ENCODE results near the gene PIAS1. TPM values are rescaled to one million over a fixed set of nuclear protein-coding genes. Genes with fewer than 3 reads are reported as not detected.

Gene PIAS1
- total RNA-seq, 1 experiment from 2014 or later, result 32.9 TPM

GRCh38 chr15:68228143-68228970, 174.2 kb downstream of the PIAS1 start:
- H3K4me3 Mint-ChIP-seq (ENCODE audit: unreplicated experiment), result peak overlapping the region; percentile 74
- peak overlapping the region; percentile 65 for H3K27ac Mint-ChIP-seq (ENCODE audit: low read depth, unreplicated experiment)
- H3K4me1 Mint-ChIP-seq (ENCODE audit: insufficient read depth, unreplicated experiment), result peaks cover 29% of the 10 kb centered on the region
- no peaks in the 10 kb centered on the region for H3K27me3 Mint-ChIP-seq (ENCODE audit: insufficient read depth, unreplicated experiment)
- BruUV-seq (replicated peaks), result TSS peak; percentile 30
- no peaks in the 10 kb centered on the region for H3K9me3 Mint-ChIP-seq (ENCODE audit: unreplicated experiment)
- CTCF ChIA-PET, result interaction anchor here (0.6 to 1.2 kb wide), 3 partner anchors 18 to 344 kb away, joined by 3 to 4 read pairs (median 3); no protein-coding TSS in a partner anchor
- TF ChIP-seq, protein P1, sequence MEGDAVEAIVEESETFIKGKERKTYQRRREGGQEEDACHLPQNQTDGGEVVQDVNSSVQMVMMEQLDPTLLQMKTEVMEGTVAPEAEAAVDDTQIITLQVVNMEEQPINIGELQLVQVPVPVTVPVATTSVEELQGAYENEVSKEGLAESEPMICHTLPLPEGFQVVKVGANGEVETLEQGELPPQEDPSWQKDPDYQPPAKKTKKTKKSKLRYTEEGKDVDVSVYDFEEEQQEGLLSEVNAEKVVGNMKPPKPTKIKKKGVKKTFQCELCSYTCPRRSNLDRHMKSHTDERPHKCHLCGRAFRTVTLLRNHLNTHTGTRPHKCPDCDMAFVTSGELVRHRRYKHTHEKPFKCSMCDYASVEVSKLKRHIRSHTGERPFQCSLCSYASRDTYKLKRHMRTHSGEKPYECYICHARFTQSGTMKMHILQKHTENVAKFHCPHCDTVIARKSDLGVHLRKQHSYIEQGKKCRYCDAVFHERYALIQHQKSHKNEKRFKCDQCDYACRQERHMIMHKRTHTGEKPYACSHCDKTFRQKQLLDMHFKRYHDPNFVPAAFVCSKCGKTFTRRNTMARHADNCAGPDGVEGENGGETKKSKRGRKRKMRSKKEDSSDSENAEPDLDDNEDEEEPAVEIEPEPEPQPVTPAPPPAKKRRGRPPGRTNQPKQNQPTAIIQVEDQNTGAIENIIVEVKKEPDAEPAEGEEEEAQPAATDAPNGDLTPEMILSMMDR (IDR thresholded peaks at IDR 0.05; ENCODE audit: unreplicated experiment), result no peak
- intact Hi-C loops (cut with micrococcal nuclease), result no loop called here
- POLR2A ChIA-PET, result interaction anchor here (0.6 to 3.6 kb wide), 13 partner anchors 8 to 1180 kb away, joined by 3 to 49 read pairs (median 4); partner anchors contain the start of genes FEM1B and MAP2K5
- H3K36me3 Mint-ChIP-seq (ENCODE audit: insufficient read depth, unreplicated experiment), result peaks cover 5% of the 10 kb centered on the region
- peak; percentile 21 for DNase-seq (ENCODE audit: unreplicated experiment)

GRCh38 chr15:68228971-68229385, 174.9 kb downstream of the PIAS1 start:
- Mint-ChIP-seq H3K27ac (ENCODE audit: low read depth, unreplicated experiment) (peak overlapping the region; percentile 65), H3K4me3 (ENCODE audit: unreplicated experiment) (peak overlapping the region; percentile 74), H3K9me3 (ENCODE audit: unreplicated experiment) (no peaks in the 10 kb centered on the region), H3K4me1 (ENCODE audit: insufficient read depth, unreplicated experiment) (peaks cover 29% of the 10 kb centered on the region), H3K27me3 (ENCODE audit: insufficient read depth, unreplicated experiment) (no peaks in the 10 kb centered on the region), H3K36me3 (ENCODE audit: insufficient read depth, unreplicated experiment) (peaks cover 5% of the 10 kb centered on the region)
- intact Hi-C loops (cut with micrococcal nuclease), result no loop called here
- POLR2A ChIA-PET, result interaction anchor here (0.5 to 3.6 kb wide), 17 partner anchors 9 to 1179 kb away, joined by 3 to 49 read pairs (median 4); partner anchors contain the start of genes FEM1B and MAP2K5
- no TSS peak for BruUV-seq (replicated peaks)
- DNase-seq (ENCODE audit: unreplicated experiment), result no peak
- CTCF ChIA-PET, result interaction anchor here (0.6 to 1.5 kb wide), 4 partner anchors 19 to 345 kb away, joined by 3 to 4 read pairs (median 4); no protein-coding TSS in a partner anchor
- TF ChIP-seq, protein P1 (IDR thresholded peaks at IDR 0.05; ENCODE audit: unreplicated experiment), result no peak

GRCh38 chr15:68229386-68230156, 175.5 kb downstream of the PIAS1 start, which contains the start of gene CLN6:
TSS of gene CLN6 (minus strand) at chr15:68229728. CDS start at chr15:68229584, 144 bp downstream.
- intact Hi-C loops (cut with micrococcal nuclease), result no loop called here
- H3K4me3 Mint-ChIP-seq (ENCODE audit: unreplicated experiment), result peak within 1 kb of the TSS; percentile 74
- no peaks in the 10 kb centered on the region for H3K27me3 Mint-ChIP-seq (ENCODE audit: insufficient read depth, unreplicated experiment)
- peaks cover 5% of the 10 kb centered on the region for H3K36me3 Mint-ChIP-seq (ENCODE audit: insufficient read depth, unreplicated experiment)
- CTCF ChIA-PET, result interaction anchor here (0.8 to 1.5 kb wide), 3 partner anchors 19 to 79 kb away, joined by 3 to 4 read pairs (median 4); no protein-coding TSS in a partner anchor
- BruUV-seq (replicated peaks), result no TSS peak
- POLR2A ChIA-PET, result interaction anchor here (0.5 to 3.6 kb wide), 23 partner anchors 9 to 687 kb away, joined by 3 to 49 read pairs (median 4); partner anchors contain the start of genes FEM1B and MAP2K5
- TF ChIP-seq, protein P1 (IDR thresholded peaks at IDR 0.05; ENCODE audit: unreplicated experiment), result no peak
- peaks cover 28% of the 10 kb centered on the region for H3K4me1 Mint-ChIP-seq (ENCODE audit: insufficient read depth, unreplicated experiment)
- H3K9me3 Mint-ChIP-seq (ENCODE audit: unreplicated experiment), result no peaks in the 10 kb centered on the region
- peak; percentile 78 for DNase-seq (ENCODE audit: unreplicated experiment)
- peak within 1 kb of the TSS; percentile 81 for H3K27ac Mint-ChIP-seq (ENCODE audit: low read depth, unreplicated experiment)
